Panc1 (cell line): ENCODE measurements around the gene APMAP.

Experiments
- POLR2AphosphoS5 ChIP-seq: IDR thresholded peaks from 2 replicates; pipeline ENCODE4 v1.6.1; 2012; ENCODE audit warnings: mild to moderate bottlenecking, low read depth, low read length, moderate library complexity
- SIN3A ChIP-seq: IDR thresholded peaks from 2 replicates; pipeline ENCODE4 v1.6.1; 2012; ENCODE audit warnings: low read depth, mild to moderate bottlenecking, low read length, moderate library complexity, borderline replicate concordance; ENCODE audit not compliant: insufficient read depth
- TCF7L2 ChIP-seq: IDR thresholded peaks from 2 replicates; pipeline ENCODE4 v1.6.1; 2011; ENCODE audit warnings: mild to moderate bottlenecking, low read depth, low read length, inconsistent platforms
- TF ChIP-seq, protein P1 (sequence below): fragments of 450-650 bp; IDR thresholded peaks from 2 replicates; pipeline ENCODE4 v1.5.1; 2017; ENCODE audit warnings: mild to moderate bottlenecking

DNA sequence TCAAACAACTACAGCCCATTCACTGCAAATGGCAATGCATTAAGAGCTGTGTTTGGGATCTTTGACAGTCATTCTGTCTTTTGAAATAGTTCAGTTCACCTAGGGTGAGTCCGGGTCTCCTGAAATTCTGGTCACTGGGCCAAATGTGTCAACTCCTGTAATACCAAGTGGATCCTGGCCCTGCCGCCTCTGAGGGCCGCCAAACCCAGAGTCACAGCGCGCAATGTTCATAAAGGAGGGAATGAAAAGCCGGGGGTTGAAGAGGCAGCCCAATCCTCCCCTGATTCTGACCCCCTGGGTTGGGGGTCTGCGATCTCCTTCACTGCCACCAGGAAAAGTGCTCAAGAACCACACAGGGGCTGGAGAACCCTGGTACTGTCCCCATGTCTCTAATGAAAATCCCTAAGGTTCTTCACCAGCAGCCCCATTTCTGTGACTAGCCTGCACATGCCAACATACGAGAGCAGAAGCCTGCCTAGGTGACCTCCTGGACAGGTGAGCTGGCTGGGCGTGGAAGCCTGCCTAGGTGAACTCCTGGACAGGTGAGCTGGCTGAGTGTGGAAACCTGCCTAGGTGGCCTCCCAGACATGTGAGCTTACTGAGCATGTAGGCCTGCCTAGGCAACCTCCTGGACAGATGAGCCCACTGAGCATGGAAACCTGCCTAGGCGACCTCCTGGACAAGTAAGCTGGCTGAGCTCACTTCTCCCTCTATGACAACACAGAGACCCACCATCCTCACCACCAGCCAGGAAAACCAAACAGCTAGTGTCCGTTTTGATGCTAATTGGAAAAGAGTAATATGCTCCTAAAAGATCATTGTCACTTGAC, 16.1 kb upstream of the APMAP start:
- TF ChIP-seq, protein P1, sequence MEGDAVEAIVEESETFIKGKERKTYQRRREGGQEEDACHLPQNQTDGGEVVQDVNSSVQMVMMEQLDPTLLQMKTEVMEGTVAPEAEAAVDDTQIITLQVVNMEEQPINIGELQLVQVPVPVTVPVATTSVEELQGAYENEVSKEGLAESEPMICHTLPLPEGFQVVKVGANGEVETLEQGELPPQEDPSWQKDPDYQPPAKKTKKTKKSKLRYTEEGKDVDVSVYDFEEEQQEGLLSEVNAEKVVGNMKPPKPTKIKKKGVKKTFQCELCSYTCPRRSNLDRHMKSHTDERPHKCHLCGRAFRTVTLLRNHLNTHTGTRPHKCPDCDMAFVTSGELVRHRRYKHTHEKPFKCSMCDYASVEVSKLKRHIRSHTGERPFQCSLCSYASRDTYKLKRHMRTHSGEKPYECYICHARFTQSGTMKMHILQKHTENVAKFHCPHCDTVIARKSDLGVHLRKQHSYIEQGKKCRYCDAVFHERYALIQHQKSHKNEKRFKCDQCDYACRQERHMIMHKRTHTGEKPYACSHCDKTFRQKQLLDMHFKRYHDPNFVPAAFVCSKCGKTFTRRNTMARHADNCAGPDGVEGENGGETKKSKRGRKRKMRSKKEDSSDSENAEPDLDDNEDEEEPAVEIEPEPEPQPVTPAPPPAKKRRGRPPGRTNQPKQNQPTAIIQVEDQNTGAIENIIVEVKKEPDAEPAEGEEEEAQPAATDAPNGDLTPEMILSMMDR = no peak
- TF ChIP-seq POLR2AphosphoS5 = no peak
- TF ChIP-seq SIN3A = no peak
- no peak for TF ChIP-seq TCF7L2
